K562 (cell line): ENCODE data around the gene KAT14. TPM values are rescaled to one million over a fixed set of nuclear protein-coding genes. Genes with fewer than 3 reads are reported as not detected.

Experiments used
- ATF3 ChIP-seq, 2 experiments: fragments of 450-650 bp in 1 of 2; sonication (generic) in 1 of 2; formaldehyde crosslinking in 1 of 2; IDR thresholded peaks in 1 of 2; conservative IDR thresholded peaks in 1 of 2; 2 replicates each; pipeline versions ENCODE4 v1.6.1 to v1.8.1; 2016 to 2023; ENCODE audit warnings: mild to moderate bottlenecking in 2 of 2, moderate library complexity in 2 of 2, inconsistent platforms in 1 of 2, missing genetic modification reagents in 1 of 2
- DMBX1 ChIP-seq: fragments of 250-450 bp; sonication (Bioruptor Pico); IDR thresholded peaks from 2 replicates; pipeline ENCODE4 v1.8.0; 2022; ENCODE audit warnings: inconsistent platforms, mild to moderate bottlenecking, moderate library complexity, borderline replicate concordance
- ESRRA ChIP-seq: fragments of 450-650 bp; IDR thresholded peaks from 2 replicates; pipeline ENCODE4 v1.6.1; 2014; ENCODE audit warnings: low read depth, mild to moderate bottlenecking, moderate library complexity, borderline replicate concordance
- GTF2A2 ChIP-seq: IDR thresholded peaks from 2 replicates; pipeline ENCODE4 v1.6.1; 2016; ENCODE audit warnings: mild to moderate bottlenecking, missing genetic modification characterization, missing compliant biosample characterization
- KAT2B ChIP-seq: IDR thresholded peaks from one replicate; pipeline ENCODE4 v1.6.1; 2012; ENCODE audit warnings: low read depth, mild to moderate bottlenecking, control low read depth, inconsistent platforms, low read length, moderate library complexity
- MAFK ChIP-seq: IDR thresholded peaks from 2 replicates; pipeline ENCODE4 v1.6.1; 2011; ENCODE audit warnings: low read length, improper control_type of control experiment
- MBD1 ChIP-seq: fragments of 250-450 bp; sonication (Bioruptor Pico); IDR thresholded peaks from 2 replicates; pipeline ENCODE4 v1.8.0; 2022; ENCODE audit warnings: inconsistent platforms
- NFIC ChIP-seq: fragments of 450-650 bp; IDR thresholded peaks from 2 replicates; pipeline ENCODE4 v1.6.1; 2017; ENCODE audit warnings: mild to moderate bottlenecking, inconsistent platforms
- RNF219 ChIP-seq: fragments of 250-450 bp; sonication (Bioruptor Pico); IDR thresholded peaks from 2 replicates; pipeline ENCODE4 v1.5.0; 2022; ENCODE audit warnings: mild to moderate bottlenecking
- ZBTB34 ChIP-seq: fragments of 250-450 bp; sonication (Bioruptor Pico); IDR thresholded peaks from 2 replicates; pipeline ENCODE4 v1.8.0; 2021; ENCODE audit warnings: mild to moderate bottlenecking, moderate library complexity
- ZBTB8A ChIP-seq: fragments of 450-650 bp; IDR thresholded peaks from 2 replicates; pipeline ENCODE4 v1.6.1; 2018; ENCODE audit warnings: mild to moderate bottlenecking, moderate library complexity; ENCODE audit not compliant: partially characterized antibody
- ZNF212 ChIP-seq: fragments of 450-650 bp; formaldehyde crosslinking; IDR thresholded peaks from 2 replicates; pipeline ENCODE4 v1.4.0; 2020; ENCODE audit warnings: mild to moderate bottlenecking
- ZNF253 ChIP-seq: fragments of 250-450 bp; sonication (Bioruptor Pico); conservative IDR thresholded peaks from 2 replicates; pipeline ENCODE4 v1.6.1; 2021; ENCODE audit warnings: mild to moderate bottlenecking
- ZNF3 ChIP-seq: fragments of 250-450 bp; sonication (Bioruptor Pico); IDR thresholded peaks from 2 replicates; pipeline ENCODE4 v1.5.0; 2021; ENCODE audit warnings: mild to moderate bottlenecking, moderate library complexity
- polyA plus RNA-seq, 8 experiments: library from polyadenylated mRNA; depleted of rRNA in 4 of 8; stranded (reverse) in 5 of 8; unstranded in 3 of 8; fragments of >200 nt; fragmentation: Nextera tagmentation in 2 of 8; fragmentation: Illumina TruSeq in 1 of 8; extraction: Ambion mirVana in 2 of 8; extraction: Trizol in 1 of 8; gene quantifications; 2 replicates each; pipeline versions ENCODE4 v1.2.1 to v1.2.3, GENCODE V29; 2011 to 2014; ENCODE audit warnings: inconsistent platforms in 1 of 8, missing spikeins in 1 of 8
- total RNA-seq, 7 experiments: library from RNA; depleted of rRNA in 6 of 7; stranded (reverse); fragments of >200 nt in 6 of 7; fragmentation: Illumina TruSeq in 2 of 7; extraction: Trizol in 2 of 7; gene quantifications; 2 replicates each; pipeline versions ENCODE4 v1.2.1 to v1.2.3, GENCODE V29; 2011 to 2021; ENCODE audit warnings: low replicate concordance in 1 of 7
- TF ChIP-seq, protein P1 (sequence below): IDR thresholded peaks from 2 replicates; pipeline ENCODE4 v1.6.1; 2014; ENCODE audit warnings: antibody characterized with exemption
- TF ChIP-seq, protein P2 (sequence below), 3 experiments: fragments of 200-800 bp in 1 of 3; fragments of 250-450 bp in 1 of 3; fragments of 450-650 bp in 1 of 3; sonication (Bioruptor Pico) in 1 of 3; sonication (Bioruptor generic) in 1 of 3; formaldehyde crosslinking in 1 of 3; IDR thresholded peaks; 2 replicates each; pipeline versions ENCODE4 v1.6.1 to v1.8.0; 2016 to 2022; ENCODE audit warnings: mild to moderate bottlenecking in 2 of 3, missing genetic modification characterization in 2 of 3, missing compliant biosample characterization in 1 of 3, moderate library complexity in 1 of 3

KAT14 gene
- total and polyA plus RNA-seq, 9 of the 15 experiments (the other 6 are each of a cell fraction or from before 2014, with no cell fraction given), result 1.7 to 7.2 (median 5.6) TPM

- no peak for TF ChIP-seq GTF2A2
- no peak for TF ChIP-seq ZBTB34 (CRISPR knock-in tag)
- TF ChIP-seq, protein P1, sequence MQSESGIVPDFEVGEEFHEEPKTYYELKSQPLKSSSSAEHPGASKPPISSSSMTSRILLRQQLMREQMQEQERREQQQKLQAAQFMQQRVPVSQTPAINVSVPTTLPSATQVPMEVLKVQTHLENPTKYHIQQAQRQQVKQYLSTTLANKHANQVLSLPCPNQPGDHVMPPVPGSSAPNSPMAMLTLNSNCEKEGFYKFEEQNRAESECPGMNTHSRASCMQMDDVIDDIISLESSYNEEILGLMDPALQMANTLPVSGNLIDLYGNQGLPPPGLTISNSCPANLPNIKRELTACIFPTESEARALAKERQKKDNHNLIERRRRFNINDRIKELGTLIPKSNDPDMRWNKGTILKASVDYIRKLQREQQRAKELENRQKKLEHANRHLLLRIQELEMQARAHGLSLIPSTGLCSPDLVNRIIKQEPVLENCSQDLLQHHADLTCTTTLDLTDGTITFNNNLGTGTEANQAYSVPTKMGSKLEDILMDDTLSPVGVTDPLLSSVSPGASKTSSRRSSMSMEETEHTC, result no peak
- no peak for TF ChIP-seq ZBTB8A
- TF ChIP-seq ATF3 (IDR thresholded peaks at IDR 0.05), result peak; percentile 92
- TF ChIP-seq ATF3 (CRISPR knock-in tag; conservative IDR thresholded peaks at IDR 0.05), result no peak
- no peak for TF ChIP-seq MAFK
- no peak for TF ChIP-seq KAT2B
- no peak for TF ChIP-seq MBD1 (CRISPR knock-in tag)
- TF ChIP-seq ESRRA, result no peak
- no peak for TF ChIP-seq NFIC
- no peak for TF ChIP-seq RNF219 (CRISPR knock-in tag)
- peak; percentile 59; the same call in 1 of the 2 replicates for TF ChIP-seq DMBX1
- TF ChIP-seq ZNF212, result no peak
- no peak for TF ChIP-seq ZNF3 (CRISPR knock-in tag)
- TF ChIP-seq, protein P2, sequence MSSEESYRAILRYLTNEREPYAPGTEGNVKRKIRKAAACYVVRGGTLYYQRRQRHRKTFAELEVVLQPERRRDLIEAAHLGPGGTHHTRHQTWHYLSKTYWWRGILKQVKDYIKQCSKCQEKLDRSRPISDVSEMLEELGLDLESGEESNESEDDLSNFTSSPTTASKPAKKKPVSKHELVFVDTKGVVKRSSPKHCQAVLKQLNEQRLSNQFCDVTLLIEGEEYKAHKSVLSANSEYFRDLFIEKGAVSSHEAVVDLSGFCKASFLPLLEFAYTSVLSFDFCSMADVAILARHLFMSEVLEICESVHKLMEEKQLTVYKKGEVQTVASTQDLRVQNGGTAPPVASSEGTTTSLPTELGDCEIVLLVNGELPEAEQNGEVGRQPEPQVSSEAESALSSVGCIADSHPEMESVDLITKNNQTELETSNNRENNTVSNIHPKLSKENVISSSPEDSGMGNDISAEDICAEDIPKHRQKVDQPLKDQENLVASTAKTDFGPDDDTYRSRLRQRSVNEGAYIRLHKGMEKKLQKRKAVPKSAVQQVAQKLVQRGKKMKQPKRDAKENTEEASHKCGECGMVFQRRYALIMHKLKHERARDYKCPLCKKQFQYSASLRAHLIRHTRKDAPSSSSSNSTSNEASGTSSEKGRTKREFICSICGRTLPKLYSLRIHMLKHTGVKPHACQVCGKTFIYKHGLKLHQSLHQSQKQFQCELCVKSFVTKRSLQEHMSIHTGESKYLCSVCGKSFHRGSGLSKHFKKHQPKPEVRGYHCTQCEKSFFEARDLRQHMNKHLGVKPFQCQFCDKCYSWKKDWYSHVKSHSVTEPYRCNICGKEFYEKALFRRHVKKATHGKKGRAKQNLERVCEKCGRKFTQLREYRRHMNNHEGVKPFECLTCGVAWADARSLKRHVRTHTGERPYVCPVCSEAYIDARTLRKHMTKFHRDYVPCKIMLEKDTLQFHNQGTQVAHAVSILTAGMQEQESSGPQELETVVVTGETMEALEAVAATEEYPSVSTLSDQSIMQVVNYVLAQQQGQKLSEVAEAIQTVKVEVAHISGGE (CRISPR knock-in tag; IDR thresholded peaks at IDR 0.05), result no peak
- TF ChIP-seq ZNF253 (CRISPR knock-in tag), result no peak
Observed at GRCh38 chr20:18176318-18176785, 38.7 kb downstream of the KAT14 start (continued).
